HG03135 (cell line): ENCODE data around the gene SMIM21.

Experiments used
- ATAC-seq: cut with Tn5 transposase; IDR thresholded peaks from one replicate; pipeline ENCODE4 v1.9.1; 2021; ENCODE audit warnings: mild to moderate bottlenecking, moderate library complexity; ENCODE audit not compliant: unreplicated experiment

SMIM21 gene

GRCh38 chr18:75428490-75428889, 987 bp upstream of the SMIM21 start:
- ATAC-seq, result no peak

- ATAC-seq, result no peak
Observed at GRCh38 chr18:75422341-75422910, 5.1 kb downstream of the SMIM21 start.

- no peak for ATAC-seq
Observed at GRCh38 chr18:75421656-75422055, 5.8 kb downstream of the SMIM21 start.

- no peak for ATAC-seq
Observed at GRCh38 chr18:75418293-75419005, 9.1 kb downstream of the SMIM21 start.

- no peak for ATAC-seq
Observed at GRCh38 chr18:75410611-75411010, 16.9 kb downstream of the SMIM21 start.

GRCh38 chr18:75409806-75410205, 17.7 kb downstream of the SMIM21 start:
- no peak for ATAC-seq

GRCh38 chr18:75408554-75409506, 18.7 kb downstream of the SMIM21 start:
- no peak for ATAC-seq

GRCh38 chr18:75407468-75408437, 19.8 kb downstream of the SMIM21 start:
- ATAC-seq, result no peak

GRCh38 chr18:75406491-75407445, 20.7 kb downstream of the SMIM21 start:
- no peak for ATAC-seq

- no peak for ATAC-seq
Observed at GRCh38 chr18:75405351-75405750, 22.2 kb downstream of the SMIM21 start.

- ATAC-seq, result no peak
Observed at GRCh38 chr18:75400366-75400765, 27.1 kb downstream of the SMIM21 start.

- ATAC-seq, result no peak
Observed at GRCh38 chr18:75395137-75395536, 32.4 kb downstream of the SMIM21 start.

- ATAC-seq, result no peak
Observed at GRCh38 chr18:75393721-75394120, 33.8 kb downstream of the SMIM21 start.

GRCh38 chr18:75392226-75392578, 35.3 kb downstream of the SMIM21 start:
- no peak for ATAC-seq

- ATAC-seq, result no peak
Observed at GRCh38 chr18:75391279-75392225, 36.0 kb downstream of the SMIM21 start.

- no peak for ATAC-seq
Observed at GRCh38 chr18:75390854-75391253, 36.6 kb downstream of the SMIM21 start.

GRCh38 chr18:75384144-75384543, 43.4 kb downstream of the SMIM21 start:
- ATAC-seq, result no peak
